Body of pancreas (tissue), 4 donors: ENCODE data around the gene TAGLN2. TPM values are rescaled to one million over a fixed set of nuclear protein-coding genes. Genes with fewer than 3 reads are reported as not detected.

Experiments
- ATAC-seq: fragments of 150-250 bp; one replicate; pipeline ENCODE4 v1.9.1; 2016
- DNase-seq, 4 donors: peaks; one replicate each; pipeline ENCODE4 v3.0.0-alpha.2; 2019
- H3K27ac ChIP-seq, 4 donors: fragments of 200-600 bp; sonication (generic); 1 replicate in 3 of 4; 2 replicates in 1 of 4; pipeline versions ENCODE4 v1.5.1 to v1.6.1; 2016 to 2019; ENCODE audit warnings: mild to moderate bottlenecking in 1 of 4, mixed read lengths in 1 of 4, moderate library complexity in 1 of 4
- H3K27me3 ChIP-seq, 2 donors: fragments of 200-600 bp; sonication (generic); one replicate each; pipeline ENCODE4 v1.6.0; 2016; ENCODE audit warnings: mild to moderate bottlenecking in 1 of 2
- H3K36me3 ChIP-seq, 2 donors: fragments of 200-600 bp; sonication (generic); replicated peaks in 1 of 2; 2 replicates each; pipeline ENCODE4 v1.5.1; 2016; ENCODE audit warnings: low read depth in 2 of 2; ENCODE audit not compliant: insufficient read depth in 1 of 2
- H3K4me1 ChIP-seq: fragments of 200-600 bp; sonication (generic); one replicate; pipeline ENCODE4 v1.6.0; 2016
- H3K4me3 ChIP-seq, 2 donors: fragments of 200-600 bp; sonication (generic); 1 replicate in 1 of 2; 2 replicates in 1 of 2; pipeline ENCODE4 v1.5.1; 2016 to 2019
- H3K9me3 ChIP-seq, 3 donors: fragments of 200-600 bp; sonication (generic); 1 replicate in 2 of 3; 2 replicates in 1 of 3; pipeline ENCODE4 v1.5.1; 2016
- CTCF ChIP-seq, 7 experiments: fragments of 450-650 bp in 4 of 7; fragments of 200-600 bp in 3 of 7; sonication (generic) in 3 of 7; IDR thresholded peaks; one replicate each; pipeline ENCODE4 v1.5.1; 2016 to 2019; ENCODE audit warnings: antibody characterized with exemption in 7 of 7
- POLR2A ChIP-seq, 3 donors: fragments of 450-650 bp; IDR thresholded peaks; one replicate each; pipeline ENCODE4 v1.6.1; 2016; ENCODE audit warnings: antibody characterized with exemption in 3 of 3, mild to moderate bottlenecking in 2 of 3
- WGBS, 2 donors: methylation state at CpG; one replicate each; pipeline ENCODE4 v1.1.5; 2017; 5-methylcytosine and 5-hydroxymethylcytosine counted together
- intact Hi-C: fragments of 100-400 bp; cut with DNase I; formaldehyde crosslinking; loops from one replicate; pipeline ENCODE4 v1.15.1; 2023
- total RNA-seq, 2 donors: library from RNA; depleted of rRNA; stranded (reverse); fragments of >200 nt; gene quantifications; one replicate each; pipeline ENCODE4 v1.1.0, GENCODE V29; 2016

TAGLN2 gene
- total RNA-seq, 2 donors from 2014 or later = 63.0 to 118 TPM

- Histone ChIP-seq H3K27ac (peak overlapping the region; percentile 65 to 78 (median 75)), H3K36me3 (no peaks in the 10 kb centered on the region), H3K27me3 (no peaks in the 10 kb centered on the region), H3K9me3 (no peaks in the 10 kb centered on the region), H3K4me1 (peaks cover 41% of the 10 kb centered on the region), H3K4me3 (no peak overlapping the region)
- DNase-seq (no peak), ATAC-seq (no peak)
- 78 to 84% methylated on average over 10 to 18 of the region's 18 CpGs for WGBS, 2 donors
- intact Hi-C loops = no loop called here
- TF ChIP-seq CTCF (IDR thresholded peaks at IDR 0.05) (no peak), POLR2A (IDR thresholded peaks at IDR 0.05) (no peak)
These were observed 3.3 kb upstream of the TAGLN2 start for GRCh38 chr1:159928491-159929050.

GRCh38 chr1:159927849-159928431 is 2.6 kb upstream of the TAGLN2 start:
- DNase-seq (no peak), ATAC-seq (no peak)
- intact Hi-C loops = no loop called here
- H3K36me3 ChIP-seq = no peaks in the 10 kb centered on the region
- no peaks in the 10 kb centered on the region for H3K9me3 ChIP-seq
- TF ChIP-seq CTCF (IDR thresholded peaks at IDR 0.05) = no peak
- TF ChIP-seq POLR2A (IDR thresholded peaks at IDR 0.05) = no peak
- no peaks in the 10 kb centered on the region for H3K27me3 ChIP-seq
- no peak overlapping the region for H3K4me3 ChIP-seq
- H3K4me1 ChIP-seq = peaks cover 47% of the 10 kb centered on the region
- 75 to 89% methylated on average over 6 to 10 of the region's 13 CpGs for WGBS, 2 donors
- H3K27ac ChIP-seq = no peak overlapping the region

- WGBS, 2 donors = 85 to 89% methylated on average over 15 to 16 of the region's 16 CpGs
- H3K9me3 ChIP-seq = no peaks in the 10 kb centered on the region
- H3K27ac ChIP-seq = peak overlapping the region in 1 of 4 donors; percentile 94
- no peak for ATAC-seq
- peaks cover 53% of the 10 kb centered on the region for H3K4me1 ChIP-seq
- H3K36me3 ChIP-seq = no peaks in the 10 kb centered on the region
- H3K4me3 ChIP-seq = no peak overlapping the region
- intact Hi-C loops = no loop called here
- DNase-seq = no peak
- TF ChIP-seq POLR2A (IDR thresholded peaks at IDR 0.05) (no peak), CTCF (IDR thresholded peaks at IDR 0.05) (no peak)
- no peaks in the 10 kb centered on the region for H3K27me3 ChIP-seq
These were observed 2.0 kb upstream of the TAGLN2 start for GRCh38 chr1:159927211-159927848.

GRCh38 chr1:159925719-159926078 is 392 bp upstream of the TAGLN2 start:
- no peaks in the 10 kb centered on the region for H3K27me3 ChIP-seq
- intact Hi-C loops = no loop called here
- peaks cover 67% of the 10 kb centered on the region for H3K4me1 ChIP-seq
- no peaks in the 10 kb centered on the region for H3K36me3 ChIP-seq
- TF ChIP-seq POLR2A (IDR thresholded peaks at IDR 0.05) (no peak), CTCF (IDR thresholded peaks at IDR 0.05) (no peak)
- H3K9me3 ChIP-seq = no peaks in the 10 kb centered on the region
- WGBS, 2 donors = 6 to 10% methylated on average over 5 to 7 of the region's 7 CpGs
- H3K4me3 ChIP-seq = peak overlapping the region; percentile 49 to 54
- peak; percentile 56 to 62 (median 61) for DNase-seq
- no peak for ATAC-seq
- H3K27ac ChIP-seq = peak overlapping the region; percentile 94 to 99 (median 97)
